GM18520 (cell line): ENCODE data around the gene SGCB.
A peak's percentile ranks its signal among the peaks of the same experiment; 100 is the strongest.
"Not testable (repeated sequence)": the region's sequence is repeated elsewhere in the genome, so short reads cannot be mapped to it uniquely, and the experiment has no call there.

Experiments
- ATAC-seq: cut with Tn5 transposase; IDR thresholded peaks from one replicate; pipeline ENCODE4 v1.9.1; 2021; ENCODE audit not compliant: unreplicated experiment

SGCB gene, protein sequence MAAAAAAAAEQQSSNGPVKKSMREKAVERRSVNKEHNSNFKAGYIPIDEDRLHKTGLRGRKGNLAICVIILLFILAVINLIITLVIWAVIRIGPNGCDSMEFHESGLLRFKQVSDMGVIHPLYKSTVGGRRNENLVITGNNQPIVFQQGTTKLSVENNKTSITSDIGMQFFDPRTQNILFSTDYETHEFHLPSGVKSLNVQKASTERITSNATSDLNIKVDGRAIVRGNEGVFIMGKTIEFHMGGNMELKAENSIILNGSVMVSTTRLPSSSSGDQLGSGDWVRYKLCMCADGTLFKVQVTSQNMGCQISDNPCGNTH

DNA sequence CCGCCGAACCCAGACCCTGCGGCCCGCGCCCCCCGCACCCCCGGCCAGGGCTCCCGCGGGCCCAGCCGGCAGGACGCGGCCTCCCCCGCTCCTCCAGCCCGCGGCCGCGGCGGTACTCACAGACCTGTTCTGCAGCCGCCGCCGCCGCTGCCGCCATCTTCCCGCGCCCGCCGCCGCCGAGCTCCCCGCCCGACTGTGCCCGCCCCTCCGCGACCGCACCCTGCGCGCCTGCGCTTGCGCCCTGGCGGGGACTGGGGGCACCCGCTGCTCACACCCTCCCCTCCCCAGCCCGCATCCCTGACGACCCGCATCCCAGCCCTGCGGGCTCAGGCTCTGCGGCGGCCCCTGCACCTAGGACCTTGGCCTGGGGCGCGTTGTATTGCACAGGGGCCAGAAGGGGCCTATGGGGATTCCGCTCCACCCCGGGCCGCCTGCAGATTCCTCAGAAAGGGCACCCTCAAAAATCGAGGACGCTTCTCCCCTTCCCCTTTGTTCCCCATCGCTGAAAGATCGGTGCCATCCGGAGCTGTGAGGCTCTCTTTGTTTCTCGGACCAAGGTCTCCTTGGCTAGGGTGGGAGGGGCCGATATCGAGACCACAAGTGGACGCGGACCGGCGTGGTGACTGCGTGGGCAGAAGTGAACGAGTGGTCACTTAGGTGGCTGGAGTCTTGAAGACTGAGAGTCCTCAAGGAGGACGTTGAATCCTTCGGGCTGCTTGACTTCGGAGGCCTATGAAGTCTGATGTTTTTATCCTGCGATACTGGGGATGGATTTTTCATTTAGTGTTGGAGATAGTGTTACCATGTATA is at the start of gene SGCB:
SGCB (minus strand) TSS at position 197 of the 810 bp plus-strand sequence; CDS start at position 157, 40 bp downstream.
- ATAC-seq = peak; percentile 65

DNA sequence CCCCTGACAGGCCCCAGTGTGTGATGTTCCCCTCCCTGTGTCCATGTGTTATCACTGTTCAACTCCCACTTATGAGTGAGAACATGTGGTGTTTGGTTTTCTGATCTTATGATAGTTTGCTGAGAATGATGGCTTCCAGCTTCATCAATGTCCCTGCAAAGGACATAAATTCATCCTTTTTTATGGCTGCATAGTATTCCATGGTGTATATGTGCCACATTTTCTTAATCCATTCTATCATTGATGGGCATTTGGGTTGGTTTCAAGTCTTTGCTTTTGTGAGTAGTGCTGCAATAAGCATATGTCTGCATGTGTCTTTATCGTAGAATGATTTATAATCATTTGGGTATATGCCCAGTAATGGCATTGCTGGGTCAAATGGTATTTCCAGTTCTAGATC is 48.3 kb upstream of the SGCB start:
- ATAC-seq = not testable (repeated sequence)

DNA sequence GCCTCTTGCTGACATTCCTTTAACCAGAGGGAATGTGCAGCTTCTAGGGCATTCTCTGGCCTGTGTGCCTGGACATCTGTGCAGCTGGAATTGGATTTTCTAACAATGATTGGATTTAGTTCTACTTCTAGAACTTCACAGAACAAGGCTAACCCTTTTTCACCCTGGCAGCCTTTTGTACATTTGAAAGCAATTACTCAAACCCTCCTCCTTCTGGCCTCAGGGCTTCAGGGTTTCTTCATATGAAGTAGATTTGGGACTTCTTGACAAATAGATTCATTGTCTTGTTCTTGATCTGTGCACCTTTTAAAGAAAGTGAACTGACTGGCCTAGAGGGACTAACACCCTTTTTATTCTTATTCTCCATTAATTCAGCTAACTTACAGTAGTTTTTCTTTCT is 43.1 kb upstream of the SGCB start:
- no peak for ATAC-seq

DNA sequence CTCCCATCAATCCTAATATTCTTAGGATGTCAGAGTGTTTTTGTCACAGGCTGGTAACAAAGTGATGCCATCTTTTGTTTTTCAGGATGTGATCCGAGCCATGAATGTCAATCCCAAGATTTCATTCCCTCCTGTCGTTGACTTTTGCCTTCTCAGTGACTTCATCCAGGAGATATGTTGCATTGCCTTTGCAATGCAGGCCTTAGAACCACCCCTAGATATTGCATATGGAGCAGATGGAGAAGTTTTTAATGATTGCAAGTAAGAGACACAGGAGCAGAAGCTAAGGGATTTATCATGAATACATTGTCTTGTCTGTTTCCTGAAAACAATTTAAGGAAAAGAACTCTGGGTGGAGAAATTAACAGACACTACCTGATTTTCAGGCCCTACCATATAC is 41.6 kb upstream of the SGCB start:
- ATAC-seq = no peak

DNA sequence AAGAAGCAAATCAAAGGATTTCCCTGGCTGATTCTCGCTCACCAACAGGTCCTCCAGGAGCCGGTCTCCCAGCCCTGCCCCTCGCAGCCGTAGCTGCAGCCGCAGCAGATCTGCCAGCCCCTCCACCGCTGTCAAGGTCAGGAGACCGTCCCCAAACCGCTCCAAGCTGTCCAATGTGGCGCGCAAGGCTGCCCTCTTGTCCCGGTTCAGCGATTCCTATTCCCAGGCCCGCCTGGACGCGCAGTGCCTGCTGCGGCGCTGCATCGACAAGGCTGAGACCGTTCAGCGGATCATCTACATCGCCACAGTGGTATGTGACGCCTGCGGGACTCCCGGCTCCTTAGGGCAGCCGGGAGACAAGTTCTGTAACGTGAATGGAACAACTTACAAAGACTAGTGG is 38.6 kb upstream of the SGCB start:
- no peak for ATAC-seq

DNA sequence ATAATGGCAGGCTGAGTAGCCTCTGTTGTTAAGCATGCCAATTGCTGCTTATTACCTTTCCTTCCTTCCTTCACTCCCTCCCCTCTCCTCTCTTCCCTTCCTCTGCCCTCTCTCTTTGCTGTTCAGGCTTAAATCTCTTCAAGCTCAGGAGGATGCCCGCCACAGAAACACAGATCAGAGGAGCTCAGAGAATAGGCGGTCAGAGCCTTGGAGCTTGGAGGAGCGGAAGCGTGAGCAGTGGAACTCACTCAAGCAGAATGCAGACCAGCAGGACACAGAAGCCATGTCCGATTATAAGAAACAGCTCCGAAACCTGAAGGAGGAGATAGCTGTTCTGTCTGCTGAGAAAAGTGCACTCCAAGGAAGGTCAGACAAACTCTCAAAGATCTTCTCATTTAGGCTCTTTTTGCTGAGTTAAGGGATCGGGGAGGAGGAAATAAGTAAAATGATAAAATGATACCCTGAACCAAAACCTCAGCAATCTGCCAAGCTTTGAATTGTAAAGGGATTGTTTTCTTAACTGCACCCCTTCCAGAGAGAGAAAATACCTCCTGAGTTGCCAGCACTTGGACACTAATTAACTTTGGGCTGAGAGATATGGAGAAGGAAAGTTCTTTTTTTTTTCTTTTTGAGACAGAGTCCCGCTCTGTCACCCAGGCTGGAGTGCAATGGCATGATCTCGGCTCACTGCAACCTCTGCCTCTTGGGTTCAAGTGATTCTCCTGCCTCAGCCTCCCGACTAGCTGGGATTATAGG is 33.9 kb upstream of the SGCB start:
- ATAC-seq = no peak

DNA sequence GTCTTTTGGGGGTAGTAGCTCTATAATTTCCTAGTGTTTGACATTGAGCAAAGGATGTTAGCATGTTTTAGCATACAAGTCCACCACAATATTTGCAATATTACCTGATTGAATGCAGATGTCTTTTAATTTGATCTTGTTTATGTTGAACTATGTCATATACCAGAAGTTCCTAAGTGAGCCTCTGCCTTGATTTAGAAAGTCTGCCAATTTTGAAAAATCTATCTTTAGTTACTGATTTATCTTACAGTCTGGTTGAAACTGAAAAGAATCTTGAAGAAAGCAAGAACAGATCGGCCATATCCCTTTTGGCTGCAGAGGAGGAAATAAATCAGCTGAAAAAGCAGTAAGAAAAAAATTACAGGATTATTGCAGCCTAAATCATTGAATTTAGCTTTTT is 31.5 kb upstream of the SGCB start:
- no peak for ATAC-seq

DNA sequence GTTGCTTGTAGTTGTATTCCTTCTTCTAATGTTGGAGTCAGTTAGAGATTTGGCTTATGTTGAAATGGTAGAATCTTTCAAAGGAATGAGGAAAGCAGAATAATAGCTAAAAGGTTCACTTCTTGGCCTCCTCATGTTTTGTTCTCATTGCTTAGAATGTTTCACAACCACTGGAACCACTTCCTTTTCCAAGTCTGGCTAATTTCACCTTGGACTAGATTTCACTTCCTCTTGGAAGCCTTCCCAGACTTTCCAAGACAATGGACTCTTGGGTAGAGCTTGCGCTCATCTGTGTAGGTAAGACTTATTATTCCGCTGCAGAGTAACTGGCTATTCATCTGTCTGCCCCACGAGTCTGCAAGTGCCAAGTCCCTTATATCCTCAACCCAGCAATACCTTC is 21.3 kb upstream of the SGCB start:
- no peak for ATAC-seq

DNA sequence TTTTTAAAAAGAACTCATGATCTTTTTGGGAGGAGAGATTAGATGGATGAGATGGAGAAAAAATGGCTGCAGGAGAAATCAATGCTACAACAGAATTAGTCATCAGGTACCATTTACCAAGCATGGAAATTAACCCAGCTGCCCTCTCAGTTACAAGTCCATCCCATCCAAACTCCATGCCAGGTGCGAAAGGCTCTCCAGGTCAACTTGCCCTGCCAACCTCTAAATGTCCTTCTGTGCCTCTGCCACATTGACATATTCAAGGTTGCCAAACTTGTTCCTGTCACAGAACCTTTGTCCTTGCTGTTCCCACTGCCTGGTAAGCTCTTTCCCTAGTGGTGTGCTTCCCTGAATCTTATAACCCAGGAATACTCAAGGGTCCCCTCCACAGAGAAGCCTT is 20.2 kb upstream of the SGCB start:
- no peak for ATAC-seq

DNA sequence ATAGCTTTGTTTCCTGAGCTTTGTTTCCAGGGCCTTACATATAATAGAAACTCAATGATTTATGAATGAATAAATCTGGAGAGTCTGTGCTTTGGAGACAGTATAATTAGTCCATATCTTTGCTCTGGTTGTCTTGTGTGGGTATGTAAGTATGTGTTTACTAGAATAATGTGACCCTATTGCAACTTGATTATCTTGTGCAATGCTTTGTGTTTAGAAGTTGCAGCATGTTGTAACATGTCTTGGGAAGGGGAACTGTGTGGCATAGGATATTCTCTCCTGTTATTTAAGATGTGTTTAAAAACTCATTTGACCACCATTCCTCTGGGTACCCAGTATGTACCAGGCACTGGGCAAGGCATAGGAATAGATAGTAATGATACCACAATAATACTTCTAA is 19.1 kb upstream of the SGCB start:
- ATAC-seq = no peak

DNA sequence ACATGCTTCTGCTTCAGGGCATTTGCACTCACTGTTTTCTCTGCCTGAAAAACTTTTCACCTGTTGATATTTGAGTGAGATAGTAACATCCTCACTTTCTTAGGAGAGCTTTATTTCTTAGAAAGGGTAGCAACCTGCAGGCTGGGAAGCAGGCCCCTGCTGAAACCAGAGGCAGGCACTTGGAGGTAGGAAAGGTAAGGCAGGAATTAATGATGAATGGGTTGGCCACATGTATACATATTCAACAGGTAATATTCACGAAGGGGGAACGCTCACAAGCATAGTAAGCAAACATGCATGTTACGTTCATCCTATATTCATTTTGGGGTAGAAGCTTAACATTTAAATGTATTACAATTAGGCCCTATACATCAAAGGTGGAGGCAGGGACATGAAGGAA is 16.2 kb upstream of the SGCB start:
- ATAC-seq = no peak

DNA sequence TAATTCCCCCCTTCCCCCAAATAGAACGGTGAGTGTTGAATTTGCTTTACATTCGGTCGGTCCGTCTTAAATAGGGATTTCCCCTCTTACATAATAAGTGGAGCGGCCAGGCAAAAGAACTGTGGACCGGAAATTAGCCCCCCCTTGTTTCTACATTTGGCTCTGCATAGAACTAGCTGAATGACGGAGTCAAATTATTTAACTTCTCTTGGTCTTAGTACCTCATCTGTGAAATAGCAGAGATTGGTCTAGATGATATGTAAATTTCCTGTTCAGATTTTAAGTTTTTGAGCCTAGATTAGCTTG is 14.3 kb upstream of the SGCB start:
- peak; percentile 49 for ATAC-seq

DNA sequence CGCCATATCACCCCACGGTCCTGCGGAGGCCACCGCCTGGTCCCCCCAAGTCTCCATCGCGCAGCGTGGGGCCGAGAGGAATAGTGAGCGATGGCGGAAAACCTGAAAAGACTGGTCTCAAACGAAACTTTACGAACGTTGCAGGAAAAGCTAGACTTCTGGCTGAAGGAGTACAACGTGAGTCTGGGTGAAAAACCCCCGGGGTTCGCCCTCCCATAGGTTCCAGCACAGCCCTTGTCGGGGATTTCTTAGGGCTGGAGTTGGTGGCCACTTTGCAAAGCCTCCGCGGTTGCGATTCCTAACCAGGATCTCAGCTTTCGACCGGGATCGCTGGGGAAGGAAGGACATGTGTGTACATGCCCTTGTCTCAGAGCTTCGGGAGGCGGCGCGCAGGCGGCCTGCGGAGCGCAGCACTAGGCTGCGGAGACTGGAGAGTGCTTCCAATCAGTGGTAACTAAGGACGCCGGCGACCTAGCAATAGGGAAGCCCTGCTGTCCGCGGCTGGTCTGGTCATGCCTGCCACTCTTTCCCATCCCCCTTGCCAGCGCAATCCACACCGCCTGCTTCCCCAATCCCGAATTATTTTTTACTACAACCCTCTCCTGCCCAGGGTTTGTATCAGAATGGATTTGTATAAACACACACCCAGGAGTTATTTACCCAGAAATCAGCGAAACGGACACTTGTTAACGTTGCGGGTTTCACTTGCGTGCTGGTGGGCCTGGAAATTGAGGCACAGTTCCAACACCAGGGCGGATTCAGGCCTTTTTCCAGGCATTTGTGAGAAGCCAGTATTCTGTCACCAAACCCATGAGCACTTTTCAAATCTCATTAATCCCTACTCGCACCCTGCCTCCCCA is 13.7 kb upstream of the SGCB start:
- peak; percentile 28 for ATAC-seq

DNA sequence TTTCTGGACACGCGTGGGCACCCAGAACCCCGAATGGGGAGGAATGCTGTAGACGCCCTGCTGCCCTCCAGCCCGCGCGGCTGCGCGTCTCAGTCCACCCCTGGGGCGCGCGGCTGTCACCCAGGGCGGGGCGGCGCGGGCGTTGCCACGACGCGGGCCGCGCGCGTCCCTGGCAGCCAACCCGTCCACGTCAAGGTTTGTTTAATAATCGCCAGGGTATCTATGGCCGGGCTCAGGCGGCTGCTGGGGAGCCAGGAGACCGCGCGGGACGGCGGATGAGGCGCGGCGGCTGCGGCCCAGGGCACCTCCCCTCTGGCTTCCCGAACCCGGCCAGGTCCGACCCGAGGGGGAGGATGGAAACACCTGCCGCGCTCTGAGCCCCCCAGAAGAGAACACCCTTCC is 13.1 kb upstream of the SGCB start, which contains the start of gene SPATA18:
SPATA18 (plus strand) TSS at position 92 of the 402 bp plus-strand sequence. CDS start 401 bp downstream, outside the sequence.
- ATAC-seq = peak; percentile 38

DNA sequence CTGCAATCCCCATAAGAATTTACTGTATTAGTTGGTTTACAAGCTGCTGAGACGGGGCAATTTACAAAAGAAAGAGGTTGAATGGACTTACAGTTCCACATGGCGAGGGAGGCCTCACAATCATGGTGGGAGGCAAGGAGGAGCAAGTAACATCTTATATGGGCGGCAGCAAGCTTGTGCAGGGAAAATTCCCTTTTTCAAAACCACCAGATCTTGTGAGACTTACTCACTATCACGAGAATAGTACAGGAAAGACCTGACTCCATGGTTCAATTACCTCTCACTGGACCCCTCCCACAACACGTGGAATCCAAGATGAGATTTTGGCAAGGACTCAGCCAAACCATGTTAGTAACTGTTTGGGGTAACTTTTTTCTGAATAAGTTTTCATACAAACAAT is 11.2 kb upstream of the SGCB start:
- no peak for ATAC-seq

DNA sequence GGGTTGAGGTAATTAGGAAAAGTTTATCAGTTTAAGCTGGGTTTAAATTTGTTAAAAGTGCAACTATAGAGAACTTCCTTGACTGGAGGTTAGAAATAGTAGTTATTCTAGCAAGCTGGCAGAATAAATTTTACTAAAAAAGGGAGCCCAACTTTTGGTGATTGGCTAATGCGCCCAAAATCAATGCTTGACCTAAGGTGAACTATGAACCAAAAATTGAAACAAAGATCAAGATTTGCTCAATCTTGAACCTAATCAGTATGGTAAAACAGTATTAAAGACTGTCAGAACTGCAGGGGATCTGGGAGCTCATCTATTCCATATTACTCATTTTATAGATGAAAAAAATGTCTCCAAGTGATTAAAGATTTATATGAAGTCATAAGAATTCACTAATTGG is 6.9 kb upstream of the SGCB start:
- ATAC-seq = no peak

DNA sequence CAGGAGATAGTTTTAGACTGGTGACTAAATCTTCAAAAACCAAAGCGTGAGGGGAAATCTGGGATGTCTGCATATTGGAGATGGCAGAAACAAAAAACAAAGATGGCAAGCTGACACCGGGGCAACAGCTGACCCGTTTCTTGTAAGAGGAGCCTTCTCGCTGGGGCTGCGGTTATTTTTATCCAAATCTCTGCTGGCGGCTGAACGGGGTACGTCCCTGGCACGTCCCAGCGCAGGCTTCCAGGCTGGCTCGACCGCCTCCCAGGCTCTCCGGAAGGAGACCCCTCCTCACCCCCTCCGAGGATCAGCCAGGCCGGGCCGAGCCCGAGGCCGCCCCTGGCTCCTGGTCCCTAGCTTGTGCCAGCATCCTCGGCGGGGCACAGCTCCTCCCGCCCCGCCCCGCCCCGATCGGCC is 403 bp downstream of the SGCB start:
- peak; percentile 56 for ATAC-seq

DNA sequence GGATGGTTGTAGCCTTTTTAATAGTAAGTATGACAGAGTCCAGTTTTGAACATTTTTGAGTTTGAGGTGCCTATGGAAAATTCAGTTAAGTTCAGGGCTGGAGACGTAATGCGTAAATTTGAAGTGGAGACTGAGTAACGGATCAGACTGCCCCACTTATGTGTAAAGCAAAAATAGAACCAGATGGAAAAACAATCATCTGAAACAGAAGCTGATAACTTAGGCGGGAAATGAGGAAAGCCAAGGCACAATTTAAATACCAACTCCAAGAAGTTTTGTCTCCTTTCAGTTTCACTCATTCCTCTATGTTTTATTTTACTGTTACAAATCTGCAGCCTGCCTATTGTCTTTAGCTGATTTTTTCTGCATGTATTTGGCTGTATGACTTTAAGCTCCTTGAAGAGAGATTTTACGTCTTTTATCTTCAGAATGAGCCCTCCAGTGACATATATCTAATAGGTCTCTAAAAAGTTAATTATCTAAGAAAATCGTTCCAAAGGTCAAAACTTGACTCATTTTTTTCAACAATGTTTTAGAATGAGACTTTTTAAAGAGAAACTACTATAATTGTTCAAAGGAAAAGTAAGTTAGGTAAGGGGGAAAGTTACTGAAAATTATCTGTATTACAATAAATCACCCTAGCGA is 1.1 kb downstream of the SGCB start:
- ATAC-seq = no peak

DNA sequence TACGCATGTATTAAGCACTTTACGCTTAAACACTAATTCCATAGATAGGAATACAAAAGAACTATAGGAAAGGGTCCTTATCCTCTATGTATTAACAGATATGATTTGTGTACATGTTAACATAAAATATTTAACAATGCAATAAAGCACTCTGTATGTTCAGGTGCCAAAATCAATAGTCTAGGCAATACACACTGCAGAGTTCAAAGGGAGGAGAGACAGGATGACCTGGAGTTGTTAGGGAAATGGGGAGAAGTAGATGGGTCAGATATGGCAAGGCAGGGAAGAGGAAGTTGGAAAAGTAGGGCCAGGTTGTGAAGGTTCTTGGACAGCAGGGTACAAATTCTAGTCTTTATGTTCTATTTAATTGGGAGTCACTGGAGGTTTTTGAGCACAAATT is 2.9 kb downstream of the SGCB start:
- no peak for ATAC-seq

DNA sequence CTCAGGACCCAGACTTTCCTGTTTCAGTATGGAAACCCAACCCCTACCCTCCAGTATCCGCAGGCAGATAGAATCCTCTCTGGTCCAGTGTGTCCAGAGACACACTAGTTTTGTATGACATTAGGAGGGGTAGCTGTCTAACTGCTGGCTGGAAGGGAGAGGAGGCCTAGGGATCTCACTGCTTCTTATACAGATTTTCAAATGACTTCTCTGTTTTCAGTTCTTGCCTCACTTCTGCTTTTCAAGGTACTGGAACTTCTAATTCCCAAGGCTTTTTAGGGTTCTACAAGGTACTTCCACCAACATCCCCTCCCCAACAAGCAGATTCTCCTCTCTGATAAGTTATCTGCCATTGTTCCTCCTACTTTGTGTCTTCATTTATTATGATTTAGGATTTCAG is 6.1 kb downstream of the SGCB start:
- ATAC-seq = no peak
